Transverse colon (tissue), 4 donors: ENCODE measurements around the gene WDR62. TPM values are rescaled to one million over a fixed set of nuclear protein-coding genes. Genes with fewer than 3 reads are reported as not detected.

ENCODE experiments used
- DNase-seq: peaks from one replicate; pipeline ENCODE4 v3.0.0-alpha.2; 2019
- H3K27ac ChIP-seq, 4 donors: fragments of 200-600 bp; sonication (generic); 2 replicates each; pipeline ENCODE4 v1.5.1; 2016 to 2018; ENCODE audit warnings: inconsistent platforms in 4 of 4
- H3K27me3 ChIP-seq: fragments of 200-600 bp; sonication (generic); 2 replicates; pipeline ENCODE4 v1.5.1; 2017; ENCODE audit warnings: inconsistent platforms
- H3K36me3 ChIP-seq, 4 donors: fragments of 200-600 bp; sonication (generic); 2 replicates each; pipeline ENCODE4 v1.5.1; 2017 to 2019; ENCODE audit warnings: inconsistent platforms in 4 of 4
- H3K4me1 ChIP-seq, 4 donors: fragments of 200-600 bp; sonication (generic); 2 replicates each; pipeline ENCODE4 v1.5.1; 2017 to 2020; ENCODE audit warnings: inconsistent platforms in 4 of 4
- H3K4me3 ChIP-seq, 4 donors: fragments of 200-600 bp; sonication (generic); 1 replicate in 1 of 4; 2 replicates in 3 of 4; pipeline versions ENCODE4 v1.5.1 to v1.6.1; 2017 to 2019; ENCODE audit warnings: inconsistent platforms in 4 of 4
- H3K9me3 ChIP-seq, 2 donors: fragments of 200-600 bp; sonication (generic); 2 replicates each; pipeline ENCODE4 v1.5.1; 2017 to 2019; ENCODE audit warnings: inconsistent platforms in 2 of 2
- EP300 ChIP-seq: sonication (generic); formaldehyde crosslinking; IDR thresholded peaks from one replicate; pipeline ENCODE4 v1.6.1; 2017; ENCODE audit warnings: antibody characterized with exemption, low read depth
- POLR2A ChIP-seq: fragments of 450-650 bp; IDR thresholded peaks from one replicate; pipeline ENCODE4 v1.6.1; 2016; ENCODE audit warnings: antibody characterized with exemption, mild to moderate bottlenecking, moderate library complexity
- POLR2AphosphoS5 ChIP-seq, 3 donors: sonication (generic); formaldehyde crosslinking; IDR thresholded peaks; one replicate each; pipeline ENCODE4 v1.6.1; 2016; ENCODE audit warnings: antibody characterized with exemption in 3 of 3
- WGBS, 2 donors: methylation state at CpG; one replicate each; pipeline ENCODE4 v1.1.5; 2018; ENCODE audit warnings: low coverage in 1 of 2; 5-methylcytosine and 5-hydroxymethylcytosine counted together
- in situ Hi-C, 4 donors: fragments of 200-750 bp; cut with MboI; loops; one replicate each; pipeline versions ENCODE4 v1.15.0 to v1.15.1; 2017; ENCODE audit warnings: low sequenced_read_pairs in 3 of 4, low pct_ligation_motif_present in 1 of 4, low pct_unique_long_range_greater_than_20kb in 1 of 4
- intact Hi-C: fragments of 100-400 bp; cut with DNase I; formaldehyde crosslinking; loops from one replicate; pipeline ENCODE4 v1.15.1; 2023; ENCODE audit warnings: low total_unique reads
- total RNA-seq, 4 donors: library from RNA; depleted of rRNA; stranded (reverse); fragments of >200 nt; gene quantifications; one replicate each; pipeline ENCODE4 v1.1.0, GENCODE V29; 2016
- TF ChIP-seq, protein P1 (sequence below), 5 experiments: fragments of 200-600 bp in 3 of 5; fragments of 450-650 bp in 2 of 5; sonication (generic) in 3 of 5; IDR thresholded peaks; 1 replicate in 2 of 5; 2 replicates in 3 of 5; pipeline ENCODE4 v1.5.1; 2016 to 2017; ENCODE audit warnings: antibody characterized with exemption in 5 of 5, inconsistent platforms in 3 of 5, mild to moderate bottlenecking in 2 of 5, moderate library complexity in 1 of 5

The WDR62 gene
- total RNA-seq, 4 donors from 2014 or later: 0.37 to 20.7 (median 0.97) TPM

DNA sequence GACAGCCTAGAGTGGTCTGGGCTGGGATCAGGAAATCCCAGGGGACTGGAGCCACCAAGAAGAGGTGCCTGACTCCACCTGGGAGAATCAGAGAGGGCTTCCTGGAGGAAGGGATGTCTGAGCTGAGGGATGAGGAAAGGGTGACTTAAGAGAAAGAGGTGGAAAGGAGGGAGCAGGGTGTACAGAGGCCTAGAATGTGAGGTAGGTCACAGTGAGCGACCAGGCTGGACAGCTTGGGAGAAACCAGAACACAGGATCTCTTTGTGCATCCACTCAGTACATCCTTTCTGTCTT lies 61.6 kb downstream of the WDR62 start:
- Histone ChIP-seq H3K27ac (peak overlapping the region; percentile 87 to 94 (median 93)), H3K27me3 (no peaks in the 10 kb centered on the region), H3K9me3 (no peaks in the 10 kb centered on the region), H3K4me1 (peaks cover 11 to 30% (median 22%) of the 10 kb centered on the region in 4 donors), H3K4me3 (peak overlapping the region in 3 of 4 donors; percentile 62 to 71 (median 70)), H3K36me3 (peaks cover 0 to 4% (median 0%) of the 10 kb centered on the region in 4 donors)
- DNase-seq: no peak
- in situ Hi-C loops (no loop called here), intact Hi-C loops (no loop called here)
- no peak for TF ChIP-seq POLR2AphosphoS5 (IDR thresholded peaks at IDR 0.05)
- no peak for TF ChIP-seq EP300
- no peak for TF ChIP-seq POLR2A
- TF ChIP-seq, protein P1, sequence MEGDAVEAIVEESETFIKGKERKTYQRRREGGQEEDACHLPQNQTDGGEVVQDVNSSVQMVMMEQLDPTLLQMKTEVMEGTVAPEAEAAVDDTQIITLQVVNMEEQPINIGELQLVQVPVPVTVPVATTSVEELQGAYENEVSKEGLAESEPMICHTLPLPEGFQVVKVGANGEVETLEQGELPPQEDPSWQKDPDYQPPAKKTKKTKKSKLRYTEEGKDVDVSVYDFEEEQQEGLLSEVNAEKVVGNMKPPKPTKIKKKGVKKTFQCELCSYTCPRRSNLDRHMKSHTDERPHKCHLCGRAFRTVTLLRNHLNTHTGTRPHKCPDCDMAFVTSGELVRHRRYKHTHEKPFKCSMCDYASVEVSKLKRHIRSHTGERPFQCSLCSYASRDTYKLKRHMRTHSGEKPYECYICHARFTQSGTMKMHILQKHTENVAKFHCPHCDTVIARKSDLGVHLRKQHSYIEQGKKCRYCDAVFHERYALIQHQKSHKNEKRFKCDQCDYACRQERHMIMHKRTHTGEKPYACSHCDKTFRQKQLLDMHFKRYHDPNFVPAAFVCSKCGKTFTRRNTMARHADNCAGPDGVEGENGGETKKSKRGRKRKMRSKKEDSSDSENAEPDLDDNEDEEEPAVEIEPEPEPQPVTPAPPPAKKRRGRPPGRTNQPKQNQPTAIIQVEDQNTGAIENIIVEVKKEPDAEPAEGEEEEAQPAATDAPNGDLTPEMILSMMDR (IDR thresholded peaks at IDR 0.05): no peak
- WGBS, 2 donors: 93% methylated on average over 1 of the region's 1 CpG; no CpG with 5 or more reads in 1 of the 2 donors

- intact Hi-C loops: no loop called here
- 90% methylated on average over 26 of the region's 26 CpGs; no CpG with 5 or more reads in 1 of the 2 donors for WGBS, 2 donors
- H3K36me3 ChIP-seq: peaks cover 0 to 13% (median 2%) of the 10 kb centered on the region in 4 donors
Observed at GRCh38 chr19:36120092-36120983, 65.6 kb downstream of the WDR62 start.

GRCh38 chr19:36120984-36121358 lies 66.3 kb downstream of the WDR62 start:
- H3K4me3 ChIP-seq: no peak overlapping the region
- peaks cover 4 to 18% (median 11%) of the 10 kb centered on the region in 4 donors for H3K4me1 ChIP-seq
- intact Hi-C loops (no loop called here), in situ Hi-C loops (no loop called here)
- no peak overlapping the region for H3K27ac ChIP-seq
- H3K36me3 ChIP-seq: peaks cover 0 to 17% (median 5%) of the 10 kb centered on the region in 4 donors
- DNase-seq: no peak
- no peaks in the 10 kb centered on the region for H3K9me3 ChIP-seq
- WGBS, 2 donors: 92 to 96% methylated on average over 11 to 18 of the region's 18 CpGs
- no peak for TF ChIP-seq POLR2A
- no peak for TF ChIP-seq EP300
- TF ChIP-seq, protein P1 (IDR thresholded peaks at IDR 0.05): no peak
- TF ChIP-seq POLR2AphosphoS5 (IDR thresholded peaks at IDR 0.05): no peak
- H3K27me3 ChIP-seq: no peaks in the 10 kb centered on the region

More at GRCh38 chr19:36120092-36120983, 65.6 kb downstream of the WDR62 start:
- no peak overlapping the region for H3K27ac ChIP-seq
- in situ Hi-C loops: no loop called here
- no peaks in the 10 kb centered on the region for H3K9me3 ChIP-seq
- H3K4me3 ChIP-seq: no peak overlapping the region
- no peaks in the 10 kb centered on the region for H3K27me3 ChIP-seq
- TF ChIP-seq POLR2A (no peak), POLR2AphosphoS5 (IDR thresholded peaks at IDR 0.05) (no peak), EP300 (no peak)
- TF ChIP-seq, protein P1 (IDR thresholded peaks at IDR 0.05): no peak
- peaks cover 4 to 21% (median 12%) of the 10 kb centered on the region in 4 donors for H3K4me1 ChIP-seq
- DNase-seq: no peak

GRCh38 chr19:36121486-36122124 lies 66.9 kb downstream of the WDR62 start:
- H3K4me1 ChIP-seq: peaks cover 0 to 12% (median 5%) of the 10 kb centered on the region in 4 donors
- 85 to 90% methylated on average over 25 to 31 of the region's 49 CpGs for WGBS, 2 donors
- H3K36me3 ChIP-seq: peaks cover 0 to 17% (median 5%) of the 10 kb centered on the region in 4 donors
- in situ Hi-C loops (no loop called here), intact Hi-C loops (no loop called here)
- no peak for DNase-seq
- no peak overlapping the region for H3K27ac ChIP-seq
- no peaks in the 10 kb centered on the region for H3K9me3 ChIP-seq
- TF ChIP-seq EP300 (no peak), POLR2AphosphoS5 (IDR thresholded peaks at IDR 0.05) (no peak), POLR2A (no peak)
- TF ChIP-seq, protein P1 (IDR thresholded peaks at IDR 0.05): no peak
- no peaks in the 10 kb centered on the region for H3K27me3 ChIP-seq
- H3K4me3 ChIP-seq: no peak overlapping the region
